ENCODE measurements around the gene GALNT2.

The GALNT2 gene

DNA sequence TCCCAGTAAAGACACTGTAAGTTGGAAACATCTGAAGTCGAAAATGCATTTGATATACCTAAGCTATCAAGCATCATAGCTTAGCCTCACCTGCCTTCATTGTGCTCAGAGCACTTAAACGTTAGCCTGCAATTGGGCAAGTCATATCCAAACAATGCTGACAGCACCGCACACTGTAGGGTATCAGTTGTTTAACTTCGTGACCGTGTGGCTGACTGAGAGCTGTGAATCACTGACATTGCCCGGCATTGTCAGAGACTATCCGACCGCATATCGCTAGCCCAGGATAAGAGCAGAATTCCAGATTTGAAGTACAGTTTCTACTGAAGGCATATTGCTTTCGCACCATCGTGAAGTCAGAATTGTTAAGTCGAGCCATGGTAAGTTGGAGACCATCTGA is 41.5 kb downstream of the GALNT2 start:
- no peaks in the 10 kb centered on the region for H3K9me3 ChIP-seq (ENCODE audit: low read length)
- H3K36me3 ChIP-seq (ENCODE audit: insufficient read depth, low read length): no peaks in the 10 kb centered on the region
- H3K4me3 ChIP-seq (ENCODE audit: low read length): no peak overlapping the region
- no peaks in the 10 kb centered on the region for H3K27me3 ChIP-seq (ENCODE audit: insufficient read depth, low read length)
- no peak overlapping the region for H2AFZ ChIP-seq (ENCODE audit: low read depth, low read length)
- H3K4me1 ChIP-seq (ENCODE audit: insufficient read depth, low read length): peaks cover 52% of the 10 kb centered on the region

DNA sequence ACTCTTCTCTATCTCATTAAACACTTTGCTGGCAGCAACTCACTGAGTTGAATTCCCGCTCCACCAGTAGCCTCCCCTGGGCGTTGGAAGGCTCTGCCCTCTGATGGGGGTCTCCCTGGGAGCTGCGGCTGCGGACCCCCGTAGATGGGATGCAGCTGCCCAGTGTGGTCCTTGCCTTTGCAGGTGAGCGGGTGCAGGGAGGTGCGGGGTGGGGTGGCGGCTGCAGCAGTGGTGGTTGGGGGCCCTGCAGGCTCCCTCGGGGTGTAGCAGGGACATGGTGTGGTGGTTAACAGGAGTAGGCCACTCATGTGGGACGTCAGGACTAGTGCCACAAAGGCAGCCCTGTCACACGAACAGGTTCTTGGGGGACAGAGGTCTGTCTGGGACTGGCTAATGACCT is 42.0 kb downstream of the GALNT2 start:
- Histone ChIP-seq H3K36me3 (ENCODE audit: insufficient read depth, low read length) (peaks cover 1% of the 10 kb centered on the region), H3K4me1 (ENCODE audit: insufficient read depth, low read length) (peaks cover 51% of the 10 kb centered on the region), H3K4me3 (ENCODE audit: low read length) (no peak overlapping the region), H2AFZ (ENCODE audit: low read depth, low read length) (no peak overlapping the region), H3K9me3 (ENCODE audit: low read length) (no peaks in the 10 kb centered on the region), H3K27me3 (ENCODE audit: insufficient read depth, low read length) (no peaks in the 10 kb centered on the region)

DNA sequence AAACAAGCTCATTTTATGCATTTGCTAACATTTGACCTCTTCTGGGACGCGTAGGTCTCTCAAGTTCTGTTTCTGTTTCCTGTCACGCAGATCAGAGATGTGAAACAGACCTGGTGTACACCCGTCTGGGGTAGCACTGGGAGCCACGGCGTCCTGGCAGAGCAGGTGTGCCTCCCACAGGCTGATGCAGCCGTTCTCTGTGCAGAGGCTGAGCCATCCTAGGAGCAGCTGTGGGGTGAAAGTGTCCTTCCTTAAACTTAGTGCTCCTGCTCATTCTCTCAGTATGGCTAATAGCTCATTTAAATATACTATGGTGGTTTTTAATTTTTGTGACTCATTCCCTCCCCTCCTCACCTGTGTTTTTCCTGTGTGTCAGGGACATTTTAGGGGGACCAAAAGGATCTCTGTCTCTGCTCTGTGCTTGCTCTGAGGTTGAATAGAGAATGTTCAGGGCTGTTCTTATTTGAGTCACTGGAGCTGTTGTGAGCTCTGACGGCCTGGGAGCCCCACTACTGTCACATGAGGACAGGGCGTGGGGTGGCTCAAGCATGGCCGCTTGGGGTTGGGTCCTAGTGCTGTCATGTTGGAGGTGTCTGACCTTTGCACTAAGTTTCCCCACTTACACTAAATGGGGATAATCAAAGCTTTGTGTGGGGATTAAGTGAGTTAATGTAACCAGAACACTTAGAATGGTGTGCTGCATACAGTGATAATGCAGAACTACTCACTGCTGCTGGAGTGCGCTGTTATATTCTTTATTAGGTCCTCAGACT is 43.0 kb downstream of the GALNT2 start:
- Histone ChIP-seq H2AFZ (ENCODE audit: low read depth, low read length) (no peak overlapping the region), H3K9me3 (ENCODE audit: low read length) (no peaks in the 10 kb centered on the region), H3K27me3 (ENCODE audit: insufficient read depth, low read length) (no peaks in the 10 kb centered on the region), H3K36me3 (ENCODE audit: insufficient read depth, low read length) (peaks cover 6% of the 10 kb centered on the region), H3K4me3 (ENCODE audit: low read length) (no peak overlapping the region), H3K4me1 (ENCODE audit: insufficient read depth, low read length) (peaks cover 41% of the 10 kb centered on the region)

DNA sequence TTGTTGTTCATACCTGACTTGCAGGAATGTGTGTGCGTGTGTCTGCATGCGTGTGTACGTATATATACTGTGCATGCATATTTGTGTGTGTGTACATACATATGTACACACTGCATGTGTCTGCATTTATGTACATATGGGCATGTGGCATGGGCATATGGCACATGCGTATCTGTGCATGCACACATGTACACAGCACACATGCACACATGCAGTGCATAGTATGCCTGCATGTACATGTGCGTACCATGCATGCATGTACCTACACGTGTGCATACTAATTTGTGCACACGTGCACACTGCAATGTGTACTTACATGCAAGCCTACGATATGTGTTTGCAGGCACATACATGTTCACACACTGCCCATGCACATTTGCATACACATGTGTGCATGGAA is 43.9 kb downstream of the GALNT2 start:
- H3K27me3 ChIP-seq (ENCODE audit: insufficient read depth, low read length): no peaks in the 10 kb centered on the region
- H3K9me3 ChIP-seq (ENCODE audit: low read length): no peaks in the 10 kb centered on the region
- no peak overlapping the region for H2AFZ ChIP-seq (ENCODE audit: low read depth, low read length)
- H3K4me1 ChIP-seq (ENCODE audit: insufficient read depth, low read length): peaks cover 45% of the 10 kb centered on the region
- H3K36me3 ChIP-seq (ENCODE audit: insufficient read depth, low read length): peaks cover 8% of the 10 kb centered on the region
- H3K4me3 ChIP-seq (ENCODE audit: low read length): no peak overlapping the region

DNA sequence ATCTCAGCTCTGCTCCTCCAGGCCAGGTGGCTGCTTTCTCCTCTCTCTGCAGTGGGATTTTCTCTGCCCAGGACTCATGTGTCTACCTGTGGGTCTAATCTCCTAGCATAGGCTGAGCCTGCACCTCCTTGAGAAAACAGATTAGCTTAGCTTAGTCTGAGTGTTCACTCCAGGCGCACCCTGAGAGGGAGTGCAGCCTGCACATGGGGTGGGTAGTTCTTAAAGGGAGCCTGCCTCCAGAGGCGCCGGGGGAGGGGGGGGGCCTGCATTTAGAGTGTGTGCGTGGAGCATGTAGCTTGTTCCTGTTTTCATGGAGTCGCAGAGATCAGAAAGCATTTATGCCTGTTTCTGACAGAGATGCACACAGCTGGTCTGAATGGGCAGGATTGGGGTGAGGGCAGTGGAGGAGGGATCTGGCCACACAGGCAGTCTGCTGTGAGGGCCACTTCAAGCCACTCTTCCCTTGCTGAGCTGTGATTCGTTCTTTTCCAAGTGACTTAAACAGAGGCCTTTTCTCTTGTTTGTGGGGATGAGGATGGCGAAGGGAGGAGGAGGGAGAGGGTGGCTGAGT is 45.2 kb downstream of the GALNT2 start:
- H3K4me1 ChIP-seq (ENCODE audit: insufficient read depth, low read length): peaks cover 45% of the 10 kb centered on the region
- no peak overlapping the region for H3K4me3 ChIP-seq (ENCODE audit: low read length)
- peaks cover 8% of the 10 kb centered on the region for H3K36me3 ChIP-seq (ENCODE audit: insufficient read depth, low read length)
- H2AFZ ChIP-seq (ENCODE audit: low read depth, low read length): no peak overlapping the region
- H3K9me3 ChIP-seq (ENCODE audit: low read length): no peaks in the 10 kb centered on the region
- no peaks in the 10 kb centered on the region for H3K27me3 ChIP-seq (ENCODE audit: insufficient read depth, low read length)

DNA sequence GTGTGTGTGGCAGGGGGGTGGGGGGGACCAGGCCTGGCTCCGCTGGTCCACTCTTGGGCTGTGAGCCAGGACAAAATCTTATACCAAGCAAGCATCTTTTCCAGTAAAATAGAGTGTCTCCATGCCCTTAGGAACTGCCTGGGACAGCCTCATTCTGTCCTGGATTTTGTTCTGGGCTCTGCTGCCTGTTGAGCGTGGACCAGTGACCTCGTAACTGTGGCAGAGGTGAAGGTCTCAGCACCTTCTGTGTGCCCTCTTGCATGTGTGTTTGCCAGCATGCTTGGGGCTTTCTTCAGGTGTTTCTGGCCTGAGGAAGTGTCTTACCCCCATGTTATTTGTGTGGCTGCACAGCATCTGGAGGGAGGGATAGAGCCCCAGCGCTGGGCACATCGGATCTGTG is 45.7 kb downstream of the GALNT2 start:
- no peak overlapping the region for H3K4me3 ChIP-seq (ENCODE audit: low read length)
- no peaks in the 10 kb centered on the region for H3K27me3 ChIP-seq (ENCODE audit: insufficient read depth, low read length)
- H2AFZ ChIP-seq (ENCODE audit: low read depth, low read length): no peak overlapping the region
- H3K9me3 ChIP-seq (ENCODE audit: low read length): peaks cover 2% of the 10 kb centered on the region
- H3K36me3 ChIP-seq (ENCODE audit: insufficient read depth, low read length): peaks cover 8% of the 10 kb centered on the region
- H3K4me1 ChIP-seq (ENCODE audit: insufficient read depth, low read length): peaks cover 45% of the 10 kb centered on the region

DNA sequence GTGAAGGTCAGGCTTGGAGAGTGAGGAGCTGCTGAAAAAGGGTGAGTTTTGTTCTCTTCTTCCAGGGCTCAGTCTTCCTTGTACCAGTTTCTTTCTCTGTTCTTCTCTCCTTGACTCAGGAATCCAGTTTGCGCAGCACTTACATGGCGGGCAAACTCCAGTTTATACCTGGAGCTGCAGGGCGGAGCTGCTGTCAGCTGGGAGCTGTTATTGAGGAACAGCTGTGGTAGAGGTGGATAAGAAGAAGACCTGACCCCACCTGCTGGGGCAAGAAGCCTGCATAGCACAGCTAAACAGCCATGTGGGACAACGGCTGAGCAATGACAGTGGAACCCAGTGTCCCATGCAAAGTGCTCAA is 46.2 kb downstream of the GALNT2 start:
- Histone ChIP-seq H3K9me3 (ENCODE audit: low read length) (peaks cover 3% of the 10 kb centered on the region), H3K4me1 (ENCODE audit: insufficient read depth, low read length) (peaks cover 45% of the 10 kb centered on the region), H2AFZ (ENCODE audit: low read depth, low read length) (no peak overlapping the region), H3K27me3 (ENCODE audit: insufficient read depth, low read length) (no peaks in the 10 kb centered on the region), H3K36me3 (ENCODE audit: insufficient read depth, low read length) (peaks cover 8% of the 10 kb centered on the region), H3K4me3 (ENCODE audit: low read length) (no peak overlapping the region)

DNA sequence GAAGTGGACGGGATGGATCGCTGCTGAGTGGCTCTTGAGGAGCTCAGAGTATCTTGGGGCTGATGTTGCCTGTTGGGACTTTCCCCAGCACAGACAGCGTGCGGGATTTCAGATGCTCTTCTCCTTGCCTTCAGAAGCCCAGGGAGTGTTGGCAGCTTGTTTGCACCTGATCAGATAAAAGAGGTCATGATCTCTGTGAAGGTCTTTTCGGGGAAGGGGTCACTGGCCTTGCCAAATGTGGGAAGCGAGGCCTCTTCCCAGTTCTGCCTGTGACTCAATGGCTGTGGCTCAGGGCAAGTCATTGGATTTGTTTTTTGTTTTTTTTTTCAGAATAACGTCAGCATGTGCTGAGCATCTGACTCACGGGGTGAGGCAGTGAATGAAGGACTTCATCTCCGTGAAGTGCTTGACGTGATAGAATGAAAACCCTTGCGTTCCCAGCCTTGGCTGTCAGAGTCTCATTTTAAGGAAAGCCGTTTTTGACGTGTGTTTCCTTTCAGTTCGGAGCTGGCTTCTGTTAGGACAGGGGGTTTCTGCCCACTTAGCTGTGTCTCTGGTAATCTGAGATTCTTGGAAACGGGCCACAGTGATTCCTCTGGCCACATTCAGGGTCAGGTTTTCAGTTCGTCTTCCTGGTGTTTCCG is 46.7 kb downstream of the GALNT2 start:
- no peak overlapping the region for H2AFZ ChIP-seq (ENCODE audit: low read depth, low read length)
- peaks cover 3% of the 10 kb centered on the region for H3K9me3 ChIP-seq (ENCODE audit: low read length)
- no peak overlapping the region for H3K4me3 ChIP-seq (ENCODE audit: low read length)
- peaks cover 8% of the 10 kb centered on the region for H3K36me3 ChIP-seq (ENCODE audit: insufficient read depth, low read length)
- H3K27me3 ChIP-seq (ENCODE audit: insufficient read depth, low read length): no peaks in the 10 kb centered on the region
- peaks cover 45% of the 10 kb centered on the region for H3K4me1 ChIP-seq (ENCODE audit: insufficient read depth, low read length)

DNA sequence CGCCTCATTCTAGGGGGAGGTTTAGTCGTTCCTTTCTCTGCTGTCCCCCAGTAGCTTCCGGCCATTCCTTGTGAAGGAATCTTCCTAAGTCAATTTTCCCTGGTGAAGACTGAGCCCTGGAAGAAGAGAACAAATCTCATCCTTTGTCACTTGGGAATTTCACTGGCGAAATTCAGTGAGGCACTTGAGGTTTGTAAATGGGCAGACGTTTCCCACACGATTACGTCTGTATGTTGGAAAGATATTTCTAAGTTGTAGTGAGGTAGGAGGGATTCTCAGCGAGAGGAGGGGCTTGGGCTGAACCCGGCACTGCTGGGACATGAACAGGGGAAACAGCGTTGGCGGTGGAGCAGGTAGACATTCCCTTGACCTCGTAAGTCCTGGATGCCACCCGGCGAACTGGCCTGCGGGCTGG is 47.2 kb downstream of the GALNT2 start:
- Histone ChIP-seq H3K4me1 (ENCODE audit: insufficient read depth, low read length) (peaks cover 45% of the 10 kb centered on the region), H3K36me3 (ENCODE audit: insufficient read depth, low read length) (peaks cover 8% of the 10 kb centered on the region), H2AFZ (ENCODE audit: low read depth, low read length) (no peak overlapping the region), H3K27me3 (ENCODE audit: insufficient read depth, low read length) (no peaks in the 10 kb centered on the region), H3K9me3 (ENCODE audit: low read length) (peaks cover 3% of the 10 kb centered on the region), H3K4me3 (ENCODE audit: low read length) (no peak overlapping the region)

DNA sequence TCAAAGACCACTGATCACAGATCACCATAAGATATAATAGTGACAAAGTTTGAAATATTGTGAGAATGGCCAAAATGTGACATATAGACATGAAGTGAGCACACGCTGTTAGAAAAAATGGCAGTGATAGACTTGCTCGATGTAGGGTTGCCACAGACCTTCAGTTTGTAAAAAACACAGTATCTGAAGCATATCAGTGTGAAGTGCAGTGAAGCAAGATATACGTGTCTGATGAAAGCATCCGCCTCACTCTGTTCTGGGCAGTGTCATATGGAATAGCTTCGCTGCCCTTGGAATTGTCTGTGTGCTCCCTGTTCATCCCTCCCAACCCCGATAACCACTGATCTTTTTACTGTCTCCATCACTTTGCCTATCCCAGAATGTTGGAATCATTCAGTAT is 50.7 kb downstream of the GALNT2 start:
- H2AFZ ChIP-seq (ENCODE audit: low read depth, low read length): no peak overlapping the region
- peaks cover 3% of the 10 kb centered on the region for H3K9me3 ChIP-seq (ENCODE audit: low read length)
- H3K4me1 ChIP-seq (ENCODE audit: insufficient read depth, low read length): peaks cover 28% of the 10 kb centered on the region

DNA sequence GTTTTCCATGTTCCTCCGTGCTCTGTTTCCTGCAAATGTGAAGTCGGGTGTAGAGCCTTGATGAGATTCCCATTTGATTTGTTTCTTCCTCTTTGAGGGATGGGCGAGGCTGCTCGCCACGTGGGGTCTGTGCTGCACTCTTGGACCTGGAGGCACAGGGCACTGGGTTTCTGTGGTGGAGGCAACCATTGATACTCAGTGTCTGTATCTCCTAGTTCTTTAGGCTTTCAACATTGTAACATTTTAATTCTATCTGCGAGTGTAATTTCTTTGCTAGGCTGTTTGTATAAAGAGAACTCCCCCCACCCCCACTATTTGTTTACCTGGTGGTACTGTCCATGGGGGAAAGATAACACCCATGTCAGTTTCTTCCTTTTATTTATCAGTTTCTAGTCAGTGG is 52.3 kb downstream of the GALNT2 start:
- Histone ChIP-seq H3K9me3 (ENCODE audit: low read length) (peaks cover 3% of the 10 kb centered on the region), H3K27me3 (ENCODE audit: insufficient read depth, low read length) (no peaks in the 10 kb centered on the region), H3K4me1 (ENCODE audit: insufficient read depth, low read length) (peaks cover 28% of the 10 kb centered on the region), H2AFZ (ENCODE audit: low read depth, low read length) (no peak overlapping the region), H3K4me3 (ENCODE audit: low read length) (no peak overlapping the region), H3K36me3 (ENCODE audit: insufficient read depth, low read length) (peaks cover 6% of the 10 kb centered on the region)

More for the DNA sequence above, 50.7 kb downstream of the GALNT2 start:
- Histone ChIP-seq H3K4me3 (ENCODE audit: low read length) (no peak overlapping the region), H3K36me3 (ENCODE audit: insufficient read depth, low read length) (peaks cover 10% of the 10 kb centered on the region), H3K27me3 (ENCODE audit: insufficient read depth, low read length) (no peaks in the 10 kb centered on the region)

DNA sequence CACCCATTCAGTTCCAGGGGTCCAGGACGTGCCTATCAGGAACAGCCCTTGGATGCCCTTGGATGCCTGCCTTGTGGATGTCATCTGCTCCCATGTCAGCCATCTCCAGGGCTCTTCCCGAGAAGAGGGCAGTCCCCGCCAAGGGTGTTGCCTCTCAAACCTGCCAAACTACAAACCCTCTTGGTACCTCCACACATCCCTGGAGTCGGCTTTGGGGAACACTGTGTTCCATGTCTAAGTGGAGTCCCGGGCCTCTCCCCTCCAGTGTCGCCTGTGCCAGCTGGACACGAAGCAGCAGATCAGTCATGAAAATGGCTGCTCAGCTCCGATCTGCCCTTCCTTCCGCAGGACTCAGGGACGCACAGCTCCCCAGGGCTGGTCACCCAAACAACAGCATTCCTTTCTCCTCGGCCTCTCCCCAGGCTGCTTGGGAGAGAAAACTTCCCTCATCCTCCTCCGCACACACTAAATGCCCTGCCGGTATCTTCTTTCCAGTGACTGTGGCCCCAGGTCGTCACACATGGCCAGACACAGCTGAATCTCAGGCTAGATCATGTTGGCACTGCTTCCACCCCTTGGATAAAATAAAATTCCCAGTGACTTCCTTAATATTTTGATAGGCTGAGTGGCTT is 53.4 kb downstream of the GALNT2 start:
- Histone ChIP-seq H3K27me3 (ENCODE audit: insufficient read depth, low read length) (no peaks in the 10 kb centered on the region), H2AFZ (ENCODE audit: low read depth, low read length) (no peak overlapping the region), H3K4me3 (ENCODE audit: low read length) (no peak overlapping the region), H3K9me3 (ENCODE audit: low read length) (peaks cover 3% of the 10 kb centered on the region), H3K36me3 (ENCODE audit: insufficient read depth, low read length) (peaks cover 4% of the 10 kb centered on the region), H3K4me1 (ENCODE audit: insufficient read depth, low read length) (peaks cover 36% of the 10 kb centered on the region)

DNA sequence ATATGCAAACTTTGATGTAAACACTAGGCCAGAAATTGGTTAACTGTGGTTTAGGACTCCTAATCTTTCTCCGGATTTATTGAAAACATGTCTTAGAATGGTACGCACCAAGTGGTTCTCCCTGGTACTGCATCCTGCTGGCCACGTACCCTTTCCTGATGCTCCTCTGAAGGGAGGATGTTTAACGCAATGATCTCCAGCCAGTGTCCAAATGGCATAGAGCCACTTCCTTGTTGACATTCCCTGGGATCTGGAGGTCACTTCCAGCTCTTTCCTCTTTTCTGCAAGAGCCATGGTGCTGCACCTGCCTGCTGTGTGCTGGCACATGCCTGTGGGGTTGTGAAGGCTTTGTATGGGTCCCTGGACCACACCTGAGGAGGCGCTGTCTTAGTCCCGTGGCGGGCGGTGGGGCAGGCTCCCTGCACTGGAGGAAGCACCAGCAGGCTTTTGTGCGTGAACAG is 53.9 kb downstream of the GALNT2 start:
- no peak overlapping the region for H3K4me3 ChIP-seq (ENCODE audit: low read length)
- peaks cover 2% of the 10 kb centered on the region for H3K36me3 ChIP-seq (ENCODE audit: insufficient read depth, low read length)
- peaks cover 37% of the 10 kb centered on the region for H3K4me1 ChIP-seq (ENCODE audit: insufficient read depth, low read length)
- peaks cover 3% of the 10 kb centered on the region for H3K9me3 ChIP-seq (ENCODE audit: low read length)
- no peaks in the 10 kb centered on the region for H3K27me3 ChIP-seq (ENCODE audit: insufficient read depth, low read length)
- H2AFZ ChIP-seq (ENCODE audit: low read depth, low read length): no peak overlapping the region
